CD4-positive, alpha-beta T cell treated with Interleukin-10 for 1 hour (primary cell): Measurements from ENCODE around the gene ABL1.
"Not testable (repeated sequence)": the region's sequence is repeated elsewhere in the genome, so short reads cannot be mapped to it uniquely, and the experiment has no call there.

Experiments used
- DNase-seq: peaks from one replicate; pipeline ENCODE4 v3.0.0-alpha.2; 2020

ABL1 gene

GRCh38 chr9:130825809-130826208 is 9.2 kb upstream of the ABL1 start:
- no peak for DNase-seq

GRCh38 chr9:130829762-130830161 is 5.3 kb upstream of the ABL1 start:
- no peak for DNase-seq

- DNase-seq, result no peak
These were observed 4.8 kb upstream of the ABL1 start for GRCh38 chr9:130830231-130830760.

GRCh38 chr9:130831077-130831476 is 4.0 kb upstream of the ABL1 start:
- no peak for DNase-seq

GRCh38 chr9:130833031-130833990 is 1.7 kb upstream of the ABL1 start:
- DNase-seq, result no peak

GRCh38 chr9:130835441-130836298 is 616 bp downstream of the ABL1 start:
- DNase-seq, result peak; percentile 14

- DNase-seq, result no peak
These were observed 2.0 kb downstream of the ABL1 start for GRCh38 chr9:130837002-130837511.

GRCh38 chr9:130837643-130838042 is 2.6 kb downstream of the ABL1 start:
- no peak for DNase-seq

- DNase-seq, result no peak
These were observed 4.4 kb downstream of the ABL1 start for GRCh38 chr9:130839132-130840111.

- no peak for DNase-seq
These were observed 7.5 kb downstream of the ABL1 start for GRCh38 chr9:130842545-130842944.

- DNase-seq, result no peak
These were observed 8.2 kb downstream of the ABL1 start for GRCh38 chr9:130843049-130843908.

- no peak for DNase-seq
These were observed 9.0 kb downstream of the ABL1 start for GRCh38 chr9:130844044-130844451.

- no peak for DNase-seq
These were observed 10.2 kb downstream of the ABL1 start for GRCh38 chr9:130845254-130845653.

GRCh38 chr9:130845901-130846481 is 10.9 kb downstream of the ABL1 start:
- no peak for DNase-seq

GRCh38 chr9:130846487-130847305 is 11.6 kb downstream of the ABL1 start:
- DNase-seq, result no peak

- DNase-seq, result no peak
These were observed 12.5 kb downstream of the ABL1 start for GRCh38 chr9:130847306-130848217.

GRCh38 chr9:130848514-130848913 is 13.5 kb downstream of the ABL1 start:
- not testable (repeated sequence) for DNase-seq

- DNase-seq, result no peak
These were observed 14.3 kb downstream of the ABL1 start for GRCh38 chr9:130849356-130849755.
